SIG-M5 (cell line): ENCODE data around the gene IGSF3.
"Not testable (repeated sequence)": the region's sequence is repeated elsewhere in the genome, so short reads cannot be mapped to it uniquely, and the experiment has no call there.

Experiments used
- DNase-seq: peaks from one replicate; lab custom pipeline; 2025; lab: John Stamatoyannopoulos, UW

The IGSF3 gene

DNA sequence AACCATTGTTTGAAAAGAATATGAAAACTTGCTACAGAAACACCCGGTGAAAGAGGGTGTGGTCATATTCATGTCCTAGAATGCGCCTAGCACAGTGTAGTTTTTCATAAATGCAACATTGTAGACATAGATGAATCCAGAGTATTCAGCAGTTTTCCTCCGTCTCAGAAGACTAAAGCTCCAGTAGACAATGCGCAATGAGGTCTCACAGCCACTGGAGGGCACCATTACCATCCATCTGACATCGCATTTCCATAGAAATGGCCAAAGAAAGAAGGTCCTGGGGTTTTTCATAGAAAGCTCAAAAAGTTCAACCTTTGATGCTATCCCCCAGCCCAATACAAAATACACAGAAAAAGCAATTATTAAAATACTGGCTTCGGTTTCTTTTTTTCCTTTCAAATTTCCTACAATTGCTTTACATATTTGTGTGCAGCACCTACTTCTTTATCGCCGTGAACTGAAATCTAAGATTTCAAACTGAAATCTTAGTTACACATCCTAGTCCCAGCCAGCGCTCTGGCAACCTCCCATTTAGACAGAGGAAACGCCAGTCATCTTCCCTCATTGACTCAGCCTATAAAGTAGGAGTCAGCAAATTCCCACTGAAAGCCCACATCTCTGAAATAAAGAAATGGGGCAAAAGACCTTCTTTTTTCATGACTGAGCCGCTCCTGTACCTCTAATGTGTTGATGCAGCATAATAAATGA lies 92.8 kb downstream of the IGSF3 start:
- no peak for DNase-seq

DNA sequence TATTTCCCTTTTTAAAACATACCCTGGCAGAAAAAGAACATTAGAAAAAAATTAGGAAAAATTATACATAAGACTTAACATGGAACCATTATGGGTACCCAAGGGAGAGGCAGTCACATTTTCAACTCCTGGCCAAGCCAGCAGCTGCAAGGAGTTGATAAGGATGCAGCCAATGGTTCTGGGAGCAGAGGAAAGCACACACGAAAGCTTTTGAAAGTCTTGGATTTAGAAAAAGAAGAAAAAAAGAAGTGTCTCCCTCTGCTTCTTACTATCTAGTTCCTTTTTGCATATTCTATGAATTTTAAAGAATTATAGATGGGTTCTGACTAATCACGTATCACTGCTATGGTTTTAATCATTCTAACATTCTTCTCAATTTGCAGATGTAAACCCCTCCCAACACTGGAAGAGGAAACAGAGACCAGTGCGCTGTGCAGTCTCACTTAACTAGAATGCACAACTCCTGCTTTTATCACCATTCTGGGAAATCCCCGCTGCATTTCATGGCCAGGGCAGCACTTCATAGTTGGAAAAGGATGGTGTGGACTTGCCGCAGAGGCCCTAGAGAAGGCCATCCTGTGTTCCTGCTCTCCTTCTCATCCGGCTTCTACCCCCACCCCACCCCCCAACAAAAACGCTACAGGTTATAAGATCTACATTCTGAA lies 94.0 kb downstream of the IGSF3 start:
- DNase-seq = no peak

DNA sequence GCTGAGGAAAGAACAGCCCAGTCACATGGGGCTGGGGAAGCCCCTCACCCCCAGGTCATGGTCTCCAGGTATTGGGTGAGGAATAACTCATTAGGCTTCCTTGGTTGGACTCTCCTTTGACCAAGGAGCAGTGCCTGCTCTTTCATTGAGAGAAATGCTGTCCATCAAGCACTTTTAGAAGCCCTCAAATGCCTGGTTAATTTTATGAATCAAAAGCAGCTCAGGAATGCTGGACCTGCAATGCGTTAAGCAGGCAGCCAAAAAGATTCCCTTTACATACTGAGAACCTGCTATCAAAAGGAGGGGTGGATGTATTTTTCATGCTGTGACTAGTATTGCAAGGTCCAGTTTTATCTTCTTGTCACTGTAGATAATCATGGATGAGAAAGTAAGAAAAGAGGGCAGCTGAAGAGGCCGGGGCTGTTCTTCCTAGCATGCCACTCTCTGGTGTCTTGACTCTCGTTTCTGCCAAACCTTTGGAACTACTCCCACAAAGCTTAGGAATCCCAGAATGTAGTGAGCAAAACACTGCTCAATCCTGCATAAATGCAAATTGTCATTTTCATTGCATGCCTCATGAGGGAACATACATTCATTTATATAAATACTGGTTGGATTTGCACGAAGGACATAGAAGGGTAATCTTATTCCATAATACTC lies 94.6 kb downstream of the IGSF3 start:
- no peak for DNase-seq

DNA sequence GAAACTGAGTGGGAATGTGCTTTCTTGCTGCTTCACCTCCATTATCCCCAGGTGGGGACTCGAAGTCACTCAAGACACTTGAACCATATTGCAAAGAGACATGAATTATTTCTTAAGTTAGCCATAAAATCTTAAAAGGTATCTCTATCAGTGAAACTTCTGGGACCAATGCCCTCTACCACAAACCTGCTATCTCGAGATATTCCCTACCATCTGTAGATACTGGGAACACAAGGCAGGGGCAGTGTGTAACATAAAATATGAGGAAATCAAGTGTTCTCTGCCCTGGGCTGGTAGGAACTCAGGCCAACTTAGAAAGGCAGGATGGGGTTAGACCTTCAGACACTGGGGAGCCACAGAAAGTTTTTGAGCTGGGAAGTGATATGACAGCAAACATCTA lies 95.4 kb downstream of the IGSF3 start:
- no peak for DNase-seq

DNA sequence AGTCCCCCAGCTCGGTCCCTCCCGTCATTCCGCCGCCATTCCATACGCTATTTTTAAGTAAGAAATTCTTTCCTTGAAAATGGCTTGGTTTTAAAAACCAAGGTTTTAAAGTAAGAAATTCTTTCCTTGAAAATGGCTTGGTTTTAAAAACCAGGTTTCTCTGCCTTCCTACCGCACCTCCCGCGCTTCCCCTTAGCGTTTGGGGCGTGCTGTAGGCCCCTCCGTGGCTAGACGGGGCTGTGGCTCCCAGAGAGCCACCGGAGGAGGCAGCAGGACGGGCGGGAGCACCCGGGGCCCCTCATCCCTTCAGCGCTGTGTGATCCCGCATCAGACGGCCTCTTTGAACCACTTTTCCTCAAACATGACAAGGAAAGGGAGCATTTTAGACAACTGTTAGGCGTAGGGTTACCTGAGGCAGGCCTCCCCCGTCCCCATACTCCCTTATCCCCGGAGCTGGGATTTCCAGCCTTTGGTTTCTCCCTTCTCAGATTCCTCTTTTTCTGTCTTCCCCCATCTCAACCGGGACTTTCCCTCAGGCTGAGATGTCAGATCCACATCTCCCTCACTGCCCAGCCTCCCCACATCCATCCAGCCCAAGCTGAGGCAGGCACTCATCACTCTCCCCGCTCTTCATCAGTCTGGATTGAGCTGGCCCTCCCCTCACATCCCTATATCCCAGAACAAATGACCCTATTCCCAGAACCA lies 96.2 kb downstream of the IGSF3 start:
- no peak for DNase-seq

DNA sequence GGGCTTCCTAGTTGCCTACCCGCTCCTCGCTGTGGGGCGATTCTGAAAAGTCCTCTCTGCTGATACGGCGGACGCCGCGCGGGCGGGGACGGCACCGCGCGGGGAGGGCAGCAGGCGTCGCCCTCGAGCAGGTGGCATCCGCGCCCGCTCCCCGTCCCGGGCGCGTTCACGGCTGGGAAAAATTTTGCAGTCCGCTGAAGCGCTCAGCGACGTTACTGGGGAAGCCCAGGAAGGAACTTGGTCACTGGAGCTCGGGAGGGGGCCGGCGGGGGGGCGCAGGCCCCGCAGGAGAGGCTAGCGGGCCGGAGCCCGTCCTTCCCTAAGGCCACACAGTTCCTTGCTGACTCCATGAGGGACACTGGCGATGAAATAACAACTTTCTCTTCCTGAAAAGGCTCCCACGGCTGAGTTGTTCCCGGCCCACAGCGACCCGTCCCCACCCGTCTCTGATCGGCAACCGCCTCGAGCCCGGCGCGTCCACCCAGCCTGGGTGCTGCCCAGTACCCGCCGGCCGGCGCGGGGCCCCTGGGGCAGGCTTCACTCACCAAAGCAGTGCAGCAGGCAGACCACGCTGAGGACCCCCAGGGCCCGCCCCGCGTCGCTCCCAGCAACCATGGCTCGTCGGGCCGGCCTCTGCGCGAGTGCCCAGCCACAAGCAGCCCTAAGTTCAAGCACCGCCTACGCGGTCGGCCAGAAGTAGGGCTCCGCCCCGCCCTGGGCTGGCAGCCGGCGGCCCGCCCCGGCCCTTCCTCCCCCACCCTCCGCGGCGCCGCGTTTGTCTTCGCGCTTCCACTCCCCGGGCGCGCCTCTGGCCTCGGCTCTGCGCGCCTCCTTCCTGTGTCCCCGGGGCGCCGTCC lies 96.9 kb downstream of the IGSF3 start, which contains the start of gene CD58:
CD58 (minus strand) TSS at position 669 of the 857 bp plus-strand sequence; CDS start at position 615, 54 bp downstream.
- DNase-seq = no peak

DNA sequence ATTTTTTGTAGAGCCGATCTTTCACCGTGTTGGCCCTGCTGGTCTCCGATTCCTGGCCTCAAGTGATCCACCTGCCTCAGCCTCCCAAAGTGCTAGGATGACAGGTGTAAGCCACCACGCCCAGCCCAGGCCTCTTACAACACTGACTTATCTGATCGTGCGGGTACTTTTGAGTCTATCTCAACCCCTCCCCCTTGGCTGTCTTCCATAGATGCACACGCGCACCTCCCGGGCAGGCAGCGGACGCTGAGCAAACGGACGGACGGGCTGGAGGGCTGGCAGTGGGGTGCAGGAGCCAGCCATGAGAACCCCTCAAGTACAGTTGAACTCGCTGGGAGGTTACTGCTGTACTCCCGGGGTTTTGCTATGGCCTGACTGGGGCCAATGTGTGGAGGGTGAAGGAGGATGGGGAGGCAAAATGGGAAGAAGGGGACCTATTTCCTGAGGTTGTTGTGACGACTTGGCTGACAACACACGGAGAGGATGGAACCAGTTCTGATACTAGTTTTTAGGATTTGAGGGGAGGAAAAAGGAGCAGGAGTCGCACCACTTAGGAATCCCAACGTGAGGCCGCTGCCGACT lies 97.7 kb downstream of the IGSF3 start:
- DNase-seq = no peak

DNA sequence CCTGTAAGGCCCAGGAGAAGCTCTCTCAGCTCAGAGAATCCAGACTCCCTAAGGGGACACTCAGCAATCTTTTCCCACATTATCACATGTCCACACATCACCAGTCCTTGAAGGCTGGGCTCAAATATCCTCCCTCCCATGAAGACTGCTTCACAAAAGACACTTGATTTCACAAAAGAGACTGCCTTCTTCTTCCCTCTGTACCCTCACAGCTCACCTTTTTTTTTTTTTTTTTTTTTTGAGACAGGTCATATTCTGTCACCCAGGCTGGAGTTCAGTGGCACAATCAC lies 98.2 kb downstream of the IGSF3 start:
- DNase-seq = no peak

DNA sequence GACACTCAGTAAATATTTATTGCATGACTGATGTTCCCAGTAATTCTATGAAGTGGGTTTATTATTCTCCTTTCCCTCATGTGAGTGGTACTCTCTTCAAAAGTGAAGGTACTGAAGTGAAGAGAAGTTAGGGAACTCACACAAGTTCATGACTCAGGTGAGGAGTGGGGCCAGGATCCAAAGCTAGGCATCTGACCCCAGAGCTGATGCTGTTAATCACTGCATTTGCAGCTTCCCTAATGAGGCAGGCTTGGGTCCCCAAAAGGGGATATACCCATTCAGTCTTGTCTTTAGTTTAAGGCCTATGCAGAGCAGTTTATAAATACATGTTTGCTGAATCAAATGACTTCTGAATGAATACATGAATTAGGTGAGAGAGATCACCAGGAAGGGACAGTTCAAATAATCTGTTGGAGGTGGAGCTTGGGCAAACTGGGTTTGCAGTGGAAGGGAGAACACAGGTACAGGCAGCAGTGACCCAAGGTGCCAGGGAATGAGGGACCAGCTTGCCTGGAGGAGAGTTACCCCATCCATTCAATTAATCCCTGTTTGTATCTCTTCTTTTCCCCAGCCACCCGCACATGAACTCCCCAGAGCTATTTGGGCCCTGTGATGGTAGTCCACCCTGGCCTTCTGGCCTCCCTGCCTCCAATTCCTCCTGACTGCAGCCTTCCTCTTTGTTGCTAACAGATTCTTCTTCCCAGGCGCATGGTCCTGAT lies 98.7 kb downstream of the IGSF3 start:
- no peak for DNase-seq

DNA sequence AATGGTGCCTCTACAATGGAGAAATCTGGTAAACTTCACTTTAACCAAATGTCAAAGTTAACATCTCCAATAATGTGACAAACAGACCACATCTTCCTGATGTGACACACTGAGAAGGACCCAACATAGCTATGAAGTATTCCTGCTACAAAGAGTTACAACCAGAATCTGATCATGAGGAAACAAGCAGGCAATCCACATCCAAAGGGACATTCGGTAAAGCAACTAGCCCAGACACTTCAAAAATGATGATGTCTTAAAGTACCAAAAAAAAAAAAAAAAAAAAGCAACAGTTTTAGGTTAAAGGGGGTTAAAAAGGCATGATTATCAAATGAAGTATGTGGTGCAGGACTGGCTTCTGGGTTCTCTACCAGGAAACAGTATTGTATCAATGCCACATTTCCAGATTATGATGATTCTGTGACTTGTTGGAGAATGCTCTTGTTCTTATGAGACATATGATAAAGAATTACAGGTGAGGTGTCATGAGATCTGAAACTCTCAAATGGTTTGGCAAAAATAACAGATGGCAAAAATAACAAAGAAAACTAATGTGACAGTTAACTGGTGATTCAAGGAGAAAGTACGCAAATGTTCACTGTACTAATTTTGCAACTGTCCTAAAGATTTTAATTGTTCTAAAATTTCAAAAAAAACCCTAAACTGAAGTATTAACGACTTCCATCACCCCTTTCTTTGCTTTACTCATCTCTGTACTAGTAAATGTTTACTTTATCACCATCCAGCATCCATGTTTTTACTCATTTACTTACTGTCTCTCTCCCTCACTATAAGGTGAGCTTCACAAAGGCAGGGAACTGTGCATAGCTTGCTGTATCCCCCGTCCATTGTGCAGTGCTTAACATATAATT lies 99.5 kb downstream of the IGSF3 start:
- DNase-seq = no peak

DNA sequence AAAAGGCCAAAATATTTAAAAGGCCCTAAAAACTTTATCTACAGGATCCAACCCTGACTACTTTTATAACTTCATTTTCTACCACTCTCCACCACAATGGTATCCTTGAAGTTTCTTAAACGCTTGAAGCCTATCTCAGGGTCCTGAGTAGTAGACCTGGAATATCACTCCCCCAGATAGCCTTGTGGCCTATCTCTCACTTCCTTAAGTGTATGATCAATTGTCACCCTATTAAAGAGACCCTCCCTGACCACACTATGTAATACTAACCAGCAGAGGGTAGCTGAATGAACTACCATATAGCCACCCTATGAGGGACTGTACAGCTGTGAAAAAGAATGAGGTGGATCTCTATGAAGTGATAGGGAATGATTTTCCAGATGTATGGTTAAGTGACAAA lies 102.3 kb downstream of the IGSF3 start:
- DNase-seq = no peak

DNA sequence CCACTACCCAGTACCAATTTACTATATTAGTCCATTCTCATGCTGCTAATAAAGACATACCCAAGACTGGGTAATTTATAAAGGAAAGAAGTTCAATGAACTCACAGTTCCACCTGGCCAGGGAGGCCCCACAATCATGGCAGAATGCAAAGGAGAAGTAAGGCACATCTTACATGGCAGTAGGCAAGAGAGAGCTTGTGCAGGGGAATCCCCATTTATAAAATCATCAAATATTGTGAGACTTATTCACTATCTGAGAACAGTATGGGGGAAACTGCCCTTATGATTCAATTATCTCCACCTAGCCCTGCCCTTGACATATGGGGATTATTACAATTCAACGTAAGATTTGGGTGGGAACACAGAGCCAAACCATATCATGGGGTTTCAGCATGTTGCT lies 103.1 kb downstream of the IGSF3 start:
- DNase-seq = no peak

DNA sequence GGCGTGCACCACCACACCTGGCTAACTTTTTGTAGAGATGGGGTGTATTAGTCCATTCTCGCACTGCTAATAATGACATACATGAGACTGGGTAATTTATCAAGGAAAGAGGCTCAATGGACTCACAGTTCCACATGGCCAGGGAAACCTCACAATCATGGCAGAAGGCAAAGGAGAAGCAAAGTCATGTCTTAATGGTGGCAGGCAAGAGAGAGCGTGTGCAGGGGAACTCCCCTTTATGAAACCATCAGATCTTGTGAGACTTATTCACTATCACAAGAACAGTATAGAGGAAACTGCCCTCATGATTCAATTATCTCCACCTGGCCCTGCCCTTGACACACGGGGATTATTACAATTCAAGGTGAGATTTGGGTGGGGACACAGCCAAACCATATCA lies 105.1 kb downstream of the IGSF3 start:
- not testable (repeated sequence) for DNase-seq

DNA sequence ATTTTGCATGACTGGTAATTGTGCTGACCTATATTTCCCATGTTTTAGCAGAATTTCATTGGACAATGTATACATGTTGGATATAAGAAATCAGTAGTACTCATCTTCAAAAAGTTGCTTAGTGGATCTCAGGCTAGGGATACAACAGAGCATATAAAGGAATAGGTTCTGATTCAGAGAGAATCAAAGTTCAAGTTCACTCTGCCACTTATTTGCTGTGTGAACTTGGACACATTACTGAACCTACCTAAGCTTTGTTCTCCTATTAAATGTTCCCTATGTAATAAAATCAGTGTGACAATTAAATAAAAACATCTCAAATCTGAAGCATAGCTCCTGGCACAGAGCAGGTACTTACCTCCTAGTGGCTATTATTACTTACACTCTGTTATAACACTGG lies 106.0 kb downstream of the IGSF3 start:
- DNase-seq = no peak

DNA sequence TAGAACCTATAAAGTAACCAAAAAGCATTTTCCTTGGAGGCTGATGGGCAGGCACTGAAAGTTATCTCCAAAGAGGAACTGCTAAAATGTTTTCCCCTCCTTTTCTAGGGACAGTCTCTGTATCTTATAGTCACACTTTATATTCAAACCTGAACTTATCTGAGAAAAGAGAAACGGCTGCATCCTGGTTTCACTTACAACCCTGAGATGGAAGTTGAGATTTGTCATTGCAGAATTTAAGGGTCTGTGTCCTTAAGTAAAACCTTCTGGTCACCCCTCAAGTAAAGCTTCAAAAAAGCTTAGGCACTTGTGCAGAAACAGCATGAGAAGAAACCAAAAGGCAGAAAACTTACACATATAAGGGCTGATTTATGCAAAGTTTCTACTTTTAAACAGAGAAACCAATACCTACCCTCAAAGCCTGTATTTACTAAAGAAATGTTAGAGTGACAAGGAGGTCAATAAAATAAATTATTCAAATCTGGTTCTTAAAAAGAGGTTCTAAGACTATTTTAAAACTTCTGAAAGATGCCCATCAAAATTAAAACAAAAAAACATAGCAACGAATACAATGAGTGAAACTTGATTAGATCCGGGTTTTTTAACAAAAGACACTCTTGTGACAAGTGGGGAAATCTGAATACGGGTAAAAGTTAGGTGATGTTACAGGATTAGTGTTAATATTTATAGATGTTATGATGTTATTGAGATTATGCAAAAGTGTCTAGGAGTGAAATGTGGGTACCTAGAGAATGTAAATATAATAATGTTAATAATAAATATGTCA lies 106.6 kb downstream of the IGSF3 start:
- no peak for DNase-seq

DNA sequence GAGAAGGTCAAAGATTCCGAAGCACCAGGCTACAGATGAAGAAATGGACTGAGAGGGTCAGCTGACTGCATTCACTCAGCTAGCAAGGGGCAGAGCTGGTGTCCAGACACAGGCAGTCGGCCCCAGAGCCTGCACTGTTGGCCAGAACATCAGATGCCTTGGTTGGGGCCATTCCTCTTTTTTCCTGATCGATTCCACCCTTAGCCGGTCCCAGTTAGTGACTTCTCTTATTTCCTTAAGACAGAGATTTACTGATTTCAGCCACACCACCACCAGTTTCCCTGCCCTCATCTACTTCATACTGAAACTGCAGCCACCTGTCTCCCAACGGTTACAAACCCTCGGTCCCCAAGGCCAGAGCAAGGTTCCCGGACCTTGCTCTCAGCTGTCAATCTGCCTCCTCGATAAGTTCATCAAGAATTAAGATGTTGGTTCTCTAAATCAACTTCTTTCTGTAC lies 108.2 kb downstream of the IGSF3 start:
- DNase-seq = no peak

DNA sequence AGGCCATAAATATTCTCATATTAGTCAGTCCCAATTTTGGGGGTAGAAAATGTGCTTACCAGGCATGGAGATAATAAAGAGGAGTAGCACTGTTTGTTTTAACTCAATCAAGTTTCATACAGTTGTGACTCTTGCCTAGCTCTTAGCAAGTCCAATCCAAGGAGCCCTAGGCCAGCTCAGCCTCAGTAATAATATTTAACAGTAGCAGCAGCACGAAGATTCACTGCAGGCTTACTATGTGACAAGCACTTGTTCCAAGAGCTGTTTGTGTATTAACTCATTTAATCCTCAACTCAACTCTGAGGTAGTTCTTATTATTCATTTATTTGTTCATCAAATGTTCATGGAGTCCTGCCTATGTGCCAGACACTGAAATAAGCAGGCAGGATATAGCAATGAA lies 109.0 kb downstream of the IGSF3 start:
- DNase-seq = no peak

DNA sequence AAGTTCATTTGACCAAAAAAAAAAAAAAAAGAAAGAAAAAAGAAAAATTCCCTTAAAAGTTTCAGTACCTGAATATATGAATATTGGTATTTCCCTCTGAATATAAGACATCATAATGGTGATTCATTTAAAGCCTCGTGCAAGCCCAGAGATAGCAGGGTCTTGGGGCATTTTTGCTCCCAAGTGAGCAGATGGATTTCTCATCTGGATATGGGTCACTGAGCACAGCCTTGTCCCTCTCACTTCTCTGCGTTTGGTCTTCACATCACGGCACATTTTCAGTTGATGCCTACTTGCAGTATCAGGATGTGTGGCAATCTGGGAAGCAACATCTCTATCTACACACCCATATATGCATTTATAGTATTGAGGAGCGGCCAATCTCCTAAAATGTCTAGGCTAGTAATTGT lies 109.4 kb downstream of the IGSF3 start:
- DNase-seq = no peak

DNA sequence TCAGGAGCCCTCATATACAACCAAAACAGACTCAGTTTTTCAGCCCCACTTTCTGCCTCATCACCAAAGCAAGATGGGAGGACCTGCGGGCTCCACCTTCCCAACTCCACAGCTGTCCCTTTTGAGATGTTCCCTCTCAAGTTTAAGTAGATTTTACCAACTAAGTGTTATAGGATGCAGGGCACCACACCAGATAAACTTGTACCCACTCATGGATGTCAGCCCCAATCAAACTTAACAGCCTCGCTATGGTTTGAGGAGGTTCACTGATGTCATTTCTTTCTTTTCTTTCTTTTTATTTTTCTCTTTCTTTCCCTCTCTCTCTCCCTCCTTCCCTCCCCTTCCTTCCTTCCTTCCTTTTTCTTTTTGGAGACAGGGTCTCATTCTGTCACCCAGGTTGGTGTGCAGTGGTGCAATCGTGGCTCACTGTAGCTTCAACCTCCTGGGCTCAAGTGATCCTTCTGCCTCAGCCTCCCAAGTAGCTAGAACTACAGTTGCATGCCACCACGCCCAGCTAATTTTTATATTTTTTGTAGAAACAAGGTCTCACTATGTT lies 110.1 kb downstream of the IGSF3 start:
- DNase-seq = no peak
